Liver (tissue), 9 donors: ENCODE results near the gene GRAMD2B. TPM values are rescaled to one million over a fixed set of nuclear protein-coding genes. Genes with fewer than 3 reads are reported as not detected.

ENCODE experiments used
- DNase-seq: peaks from one replicate; pipeline ENCODE4 v3.0.0-alpha.2; 2017; ENCODE audit warnings: low spot score
- H3K27ac ChIP-seq, 2 donors: one replicate each; pipeline ENCODE4 v1.7.0; 2013; ENCODE audit warnings: inconsistent platforms in 2 of 2, low read length in 2 of 2, control low read depth in 1 of 2, low read depth in 1 of 2, mild to moderate bottlenecking in 1 of 2
- H3K27me3 ChIP-seq, 4 donors: one replicate each; pipeline versions ENCODE4 v1.6.1 to v1.7.0; 2013; ENCODE audit warnings: low read length in 3 of 4, inconsistent platforms in 1 of 4, mild to moderate bottlenecking in 1 of 4, moderate library complexity in 1 of 4; ENCODE audit not compliant: control insufficient read depth in 4 of 4, insufficient read depth in 4 of 4
- H3K36me3 ChIP-seq, 4 donors: one replicate each; pipeline versions ENCODE4 v1.6.1 to v1.7.0; 2013; ENCODE audit warnings: low read length in 3 of 4, mild to moderate bottlenecking in 3 of 4, low read depth in 1 of 4, moderate library complexity in 1 of 4; ENCODE audit not compliant: control insufficient read depth in 4 of 4, insufficient read depth in 3 of 4
- H3K4me1 ChIP-seq, 4 donors: one replicate each; pipeline versions ENCODE4 v1.6.1 to v1.7.0; 2013; ENCODE audit warnings: low read length in 3 of 4, mild to moderate bottlenecking in 3 of 4, moderate library complexity in 1 of 4; ENCODE audit not compliant: control insufficient read depth in 4 of 4, insufficient read depth in 4 of 4
- H3K4me3 ChIP-seq, 3 donors: one replicate each; pipeline versions ENCODE4 v1.6.1 to v1.7.0; 2013; ENCODE audit warnings: low read length in 3 of 3, control low read depth in 1 of 3, low read depth in 1 of 3, mild to moderate bottlenecking in 1 of 3
- H3K9ac ChIP-seq, 2 donors: one replicate each; pipeline ENCODE4 v1.7.0; 2013; ENCODE audit warnings: low read length in 2 of 2, mild to moderate bottlenecking in 2 of 2, moderate library complexity in 2 of 2, control low read depth in 1 of 2, low read depth in 1 of 2
- H3K9me3 ChIP-seq, 4 donors: one replicate each; pipeline versions ENCODE4 v1.6.1 to v1.7.0; 2013; ENCODE audit warnings: low read length in 3 of 4; ENCODE audit not compliant: control insufficient read depth in 4 of 4
- ATF3 ChIP-seq: IDR thresholded peaks from 2 replicates; pipeline ENCODE4 v1.6.1; 2016; ENCODE audit warnings: antibody characterized with exemption
- CTCF ChIP-seq: fragments of 150-350 bp; IDR thresholded peaks from 2 replicates; pipeline ENCODE4 v1.5.1; 2017; ENCODE audit warnings: improper control_type of control experiment, low read depth, low read length; ENCODE audit not compliant: missing input control
- EGR1 ChIP-seq, 2 donors: IDR thresholded peaks; 2 replicates each; pipeline ENCODE4 v1.6.1; 2016 to 2018; ENCODE audit warnings: antibody characterized with exemption in 2 of 2, low read depth in 2 of 2
- FOXA1 ChIP-seq: IDR thresholded peaks from 2 replicates; pipeline ENCODE4 v1.6.1; 2016; ENCODE audit warnings: antibody characterized with exemption
- FOXA2 ChIP-seq: IDR thresholded peaks from 2 replicates; pipeline ENCODE4 v1.6.1; 2016; ENCODE audit warnings: antibody characterized with exemption
- GABPA ChIP-seq, 2 donors: IDR thresholded peaks in 1 of 2; conservative IDR thresholded peaks in 1 of 2; 2 replicates each; pipeline ENCODE4 v1.6.1; 2016; ENCODE audit warnings: antibody characterized with exemption in 2 of 2, mild to moderate bottlenecking in 1 of 2, moderate library complexity in 1 of 2
- HNF4A ChIP-seq, 2 donors: conservative IDR thresholded peaks; 2 replicates each; pipeline ENCODE4 v1.6.1; 2016; ENCODE audit warnings: antibody characterized with exemption in 2 of 2, mild to moderate bottlenecking in 2 of 2
- HNF4G ChIP-seq: IDR thresholded peaks from 2 replicates; pipeline ENCODE4 v1.6.1; 2016; ENCODE audit warnings: antibody characterized with exemption
- JUND ChIP-seq, 2 donors: IDR thresholded peaks; 2 replicates each; pipeline ENCODE4 v1.6.1; 2016; ENCODE audit warnings: antibody characterized with exemption in 2 of 2
- MAX ChIP-seq: IDR thresholded peaks from 2 replicates; pipeline ENCODE4 v1.6.1; 2016; ENCODE audit warnings: antibody characterized with exemption
- NR2F2 ChIP-seq: IDR thresholded peaks from 2 replicates; pipeline ENCODE4 v1.6.1; 2016; ENCODE audit warnings: antibody characterized with exemption
- RAD21 ChIP-seq, 2 donors: IDR thresholded peaks; 2 replicates each; pipeline ENCODE4 v1.6.1; 2016; ENCODE audit warnings: antibody characterized with exemption in 2 of 2, mild to moderate bottlenecking in 2 of 2
- RXRA ChIP-seq, 2 donors: IDR thresholded peaks; 2 replicates each; pipeline ENCODE4 v1.6.1; 2017 to 2018; ENCODE audit warnings: antibody characterized with exemption in 2 of 2, mild to moderate bottlenecking in 1 of 2
- SP1 ChIP-seq: IDR thresholded peaks from 2 replicates; pipeline ENCODE4 v1.6.1; 2018; ENCODE audit warnings: antibody characterized with exemption, mild to moderate bottlenecking
- TAF1 ChIP-seq: conservative IDR thresholded peaks from 2 replicates; pipeline ENCODE4 v1.6.1; 2016; ENCODE audit warnings: antibody characterized with exemption, mild to moderate bottlenecking
- YY1 ChIP-seq: IDR thresholded peaks from 2 replicates; pipeline ENCODE4 v1.6.1; 2016; ENCODE audit warnings: antibody characterized with exemption, mild to moderate bottlenecking
- WGBS: extraction: QIAGEN DNeasy Blood & Tissue Kit; methylation state at CpG from one replicate; pipeline ENCODE4 v1.1.7; 2013; 5-methylcytosine and 5-hydroxymethylcytosine counted together
- polyA plus RNA-seq, 2 donors: library from polyadenylated mRNA; stranded (reverse) in 1 of 2; unstranded in 1 of 2; fragments of 200-250 nt in 1 of 2; fragments of >200 nt in 1 of 2; fragmentation: Nextera tagmentation in 1 of 2; extraction: Ambion mirVana in 1 of 2; gene quantifications; one replicate each; pipeline versions ENCODE4 v1.2.1 to v1.2.3, GENCODE V29; 2013 to 2015
- total RNA-seq, 2 donors: library from RNA; depleted of rRNA; stranded (reverse); fragments of >200 nt; gene quantifications; one replicate each; pipeline ENCODE4 v1.2.3, GENCODE V29; 2014
- TF ChIP-seq, protein P1 (sequence below): IDR thresholded peaks from 2 replicates; pipeline ENCODE4 v1.6.1; 2016; ENCODE audit warnings: antibody characterized with exemption, mild to moderate bottlenecking
- TF ChIP-seq, protein P2 (sequence below): IDR thresholded peaks from 2 replicates; pipeline ENCODE4 v1.6.1; 2016; ENCODE audit warnings: antibody characterized with exemption
- donor health status: healthy.
- donor health status: healthy.
- donor health status: healthy.
- donor health status: healthy.
- donor health status: healthy.

GRAMD2B gene
- total and polyA plus RNA-seq, 4 donors: 6.5 to 24.1 (median 13.5) TPM

- Histone ChIP-seq H3K9me3 (no peaks in the 10 kb centered on the region), H3K27me3 (no peaks in the 10 kb centered on the region), H3K4me1 (peaks cover 0 to 3% (median 1%) of the 10 kb centered on the region in 4 donors), H3K27ac (no peak overlapping the region), H3K36me3 (no peaks in the 10 kb centered on the region), H3K9ac (no peak overlapping the region), H3K4me3 (no peak overlapping the region)
- WGBS: 98% methylated on average over 1 of the region's 1 CpG
- no peak for DNase-seq
- no peak for TF ChIP-seq SP1
- no peak for TF ChIP-seq JUND (IDR thresholded peaks at IDR 0.05)
- TF ChIP-seq FOXA2: no peak
- no peak for TF ChIP-seq TAF1
- no peak for TF ChIP-seq GABPA (IDR thresholded peaks at IDR 0.05 in 1 of 2, conservative IDR thresholded peaks at IDR 0.05 in 1 of 2)
- TF ChIP-seq ATF3: no peak
- TF ChIP-seq EGR1 (IDR thresholded peaks at IDR 0.05; ENCODE audit: low read depth in 2 of 2): no peak
- no peak for TF ChIP-seq NR2F2
- TF ChIP-seq FOXA1: no peak
- TF ChIP-seq, protein P1, sequence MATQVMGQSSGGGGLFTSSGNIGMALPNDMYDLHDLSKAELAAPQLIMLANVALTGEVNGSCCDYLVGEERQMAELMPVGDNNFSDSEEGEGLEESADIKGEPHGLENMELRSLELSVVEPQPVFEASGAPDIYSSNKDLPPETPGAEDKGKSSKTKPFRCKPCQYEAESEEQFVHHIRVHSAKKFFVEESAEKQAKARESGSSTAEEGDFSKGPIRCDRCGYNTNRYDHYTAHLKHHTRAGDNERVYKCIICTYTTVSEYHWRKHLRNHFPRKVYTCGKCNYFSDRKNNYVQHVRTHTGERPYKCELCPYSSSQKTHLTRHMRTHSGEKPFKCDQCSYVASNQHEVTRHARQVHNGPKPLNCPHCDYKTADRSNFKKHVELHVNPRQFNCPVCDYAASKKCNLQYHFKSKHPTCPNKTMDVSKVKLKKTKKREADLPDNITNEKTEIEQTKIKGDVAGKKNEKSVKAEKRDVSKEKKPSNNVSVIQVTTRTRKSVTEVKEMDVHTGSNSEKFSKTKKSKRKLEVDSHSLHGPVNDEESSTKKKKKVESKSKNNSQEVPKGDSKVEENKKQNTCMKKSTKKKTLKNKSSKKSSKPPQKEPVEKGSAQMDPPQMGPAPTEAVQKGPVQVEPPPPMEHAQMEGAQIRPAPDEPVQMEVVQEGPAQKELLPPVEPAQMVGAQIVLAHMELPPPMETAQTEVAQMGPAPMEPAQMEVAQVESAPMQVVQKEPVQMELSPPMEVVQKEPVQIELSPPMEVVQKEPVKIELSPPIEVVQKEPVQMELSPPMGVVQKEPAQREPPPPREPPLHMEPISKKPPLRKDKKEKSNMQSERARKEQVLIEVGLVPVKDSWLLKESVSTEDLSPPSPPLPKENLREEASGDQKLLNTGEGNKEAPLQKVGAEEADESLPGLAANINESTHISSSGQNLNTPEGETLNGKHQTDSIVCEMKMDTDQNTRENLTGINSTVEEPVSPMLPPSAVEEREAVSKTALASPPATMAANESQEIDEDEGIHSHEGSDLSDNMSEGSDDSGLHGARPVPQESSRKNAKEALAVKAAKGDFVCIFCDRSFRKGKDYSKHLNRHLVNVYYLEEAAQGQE: no peak
- TF ChIP-seq, protein P2, sequence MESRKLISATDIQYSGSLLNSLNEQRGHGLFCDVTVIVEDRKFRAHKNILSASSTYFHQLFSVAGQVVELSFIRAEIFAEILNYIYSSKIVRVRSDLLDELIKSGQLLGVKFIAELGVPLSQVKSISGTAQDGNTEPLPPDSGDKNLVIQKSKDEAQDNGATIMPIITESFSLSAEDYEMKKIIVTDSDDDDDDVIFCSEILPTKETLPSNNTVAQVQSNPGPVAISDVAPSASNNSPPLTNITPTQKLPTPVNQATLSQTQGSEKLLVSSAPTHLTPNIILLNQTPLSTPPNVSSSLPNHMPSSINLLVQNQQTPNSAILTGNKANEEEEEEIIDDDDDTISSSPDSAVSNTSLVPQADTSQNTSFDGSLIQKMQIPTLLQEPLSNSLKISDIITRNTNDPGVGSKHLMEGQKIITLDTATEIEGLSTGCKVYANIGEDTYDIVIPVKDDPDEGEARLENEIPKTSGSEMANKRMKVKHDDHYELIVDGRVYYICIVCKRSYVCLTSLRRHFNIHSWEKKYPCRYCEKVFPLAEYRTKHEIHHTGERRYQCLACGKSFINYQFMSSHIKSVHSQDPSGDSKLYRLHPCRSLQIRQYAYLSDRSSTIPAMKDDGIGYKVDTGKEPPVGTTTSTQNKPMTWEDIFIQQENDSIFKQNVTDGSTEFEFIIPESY: no peak
- no peak for TF ChIP-seq RXRA (IDR thresholded peaks at IDR 0.05)
- no peak for TF ChIP-seq MAX
- no peak for TF ChIP-seq HNF4A (conservative IDR thresholded peaks at IDR 0.05)
- no peak for TF ChIP-seq RAD21 (IDR thresholded peaks at IDR 0.05)
- no peak for TF ChIP-seq YY1
- TF ChIP-seq CTCF: no peak
- TF ChIP-seq HNF4G: no peak
Measured at GRCh38 chr5:126391386-126391785, 31.8 kb upstream of the GRAMD2B start.
